ENCODE results near the gene PAPOLA. TPM values are rescaled to one million over a fixed set of nuclear protein-coding genes. Genes with fewer than 3 reads are reported as not detected.
A peak's percentile ranks its signal among the peaks of the same experiment; 100 is the strongest.

Gene PAPOLA
- total and polyA plus RNA-seq, 9 of the 15 experiments (the other 6 are each of a cell fraction or from before 2014, with no cell fraction given) = 51.1 to 199 (median 95.8) TPM

DNA sequence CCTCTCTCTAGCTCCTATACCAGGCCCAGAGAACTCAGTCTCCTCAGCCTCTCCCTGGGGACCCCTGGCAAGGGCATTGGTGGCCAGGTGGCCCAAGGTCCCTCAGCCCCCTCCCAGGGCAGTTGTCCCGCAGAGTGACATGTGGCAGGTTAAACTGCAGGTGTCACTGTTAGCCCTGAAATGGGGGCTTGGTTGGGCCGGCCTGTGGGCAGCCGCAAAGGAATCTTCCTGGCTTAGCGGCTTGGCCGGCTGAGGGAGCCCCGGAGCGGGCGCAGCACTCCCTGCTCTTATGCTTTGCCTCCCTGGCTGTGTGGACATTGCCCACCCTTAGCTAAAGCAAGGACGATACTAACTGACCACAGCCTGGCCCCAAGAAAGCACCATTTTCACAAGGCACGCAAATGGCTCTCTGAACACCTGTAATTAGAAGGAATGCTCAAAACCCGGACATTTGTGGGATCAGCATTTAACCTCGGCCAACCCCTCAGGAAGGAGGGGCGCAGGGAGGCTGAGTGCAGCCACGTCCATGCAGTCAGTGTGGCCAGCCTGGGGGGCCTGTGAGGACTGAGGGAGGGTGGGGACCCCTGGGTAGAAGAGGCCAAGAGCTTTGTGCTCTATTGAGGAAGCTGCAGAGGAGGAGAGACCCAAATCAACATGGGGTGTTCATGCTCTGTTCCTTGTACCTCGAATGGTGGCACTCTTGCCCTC lies 82.2 kb downstream of the PAPOLA start (continued):
- 0 out of 2 replicates have a peak, but pooled peaks have one; percentile 28 for TF ChIP-seq THAP12 (CRISPR knock-in tag; IDR thresholded peaks at IDR 0.05)
- peak; percentile 97 for TF ChIP-seq RAD21 (CRISPR knock-in tag; conservative IDR thresholded peaks at IDR 0.05 in 1 of 2, IDR thresholded peaks at IDR 0.05 in 1 of 2)
- peak; percentile 31; the same call in 1 of the 2 replicates for TF ChIP-seq ESRRA (IDR thresholded peaks at IDR 0.05; ENCODE audit: borderline replicate concordance, low read depth)
- TF ChIP-seq KLF16 (IDR thresholded peaks at IDR 0.05) = 0 out of 2 replicates have a peak, but pooled peaks have one; percentile 14
- TF ChIP-seq SP1 (CRISPR knock-in tag; IDR thresholded peaks at IDR 0.05) = no peak
- no peak for TF ChIP-seq FOSL1 (tag; conservative IDR thresholded peaks at IDR 0.05)
- TF ChIP-seq, protein P1, sequence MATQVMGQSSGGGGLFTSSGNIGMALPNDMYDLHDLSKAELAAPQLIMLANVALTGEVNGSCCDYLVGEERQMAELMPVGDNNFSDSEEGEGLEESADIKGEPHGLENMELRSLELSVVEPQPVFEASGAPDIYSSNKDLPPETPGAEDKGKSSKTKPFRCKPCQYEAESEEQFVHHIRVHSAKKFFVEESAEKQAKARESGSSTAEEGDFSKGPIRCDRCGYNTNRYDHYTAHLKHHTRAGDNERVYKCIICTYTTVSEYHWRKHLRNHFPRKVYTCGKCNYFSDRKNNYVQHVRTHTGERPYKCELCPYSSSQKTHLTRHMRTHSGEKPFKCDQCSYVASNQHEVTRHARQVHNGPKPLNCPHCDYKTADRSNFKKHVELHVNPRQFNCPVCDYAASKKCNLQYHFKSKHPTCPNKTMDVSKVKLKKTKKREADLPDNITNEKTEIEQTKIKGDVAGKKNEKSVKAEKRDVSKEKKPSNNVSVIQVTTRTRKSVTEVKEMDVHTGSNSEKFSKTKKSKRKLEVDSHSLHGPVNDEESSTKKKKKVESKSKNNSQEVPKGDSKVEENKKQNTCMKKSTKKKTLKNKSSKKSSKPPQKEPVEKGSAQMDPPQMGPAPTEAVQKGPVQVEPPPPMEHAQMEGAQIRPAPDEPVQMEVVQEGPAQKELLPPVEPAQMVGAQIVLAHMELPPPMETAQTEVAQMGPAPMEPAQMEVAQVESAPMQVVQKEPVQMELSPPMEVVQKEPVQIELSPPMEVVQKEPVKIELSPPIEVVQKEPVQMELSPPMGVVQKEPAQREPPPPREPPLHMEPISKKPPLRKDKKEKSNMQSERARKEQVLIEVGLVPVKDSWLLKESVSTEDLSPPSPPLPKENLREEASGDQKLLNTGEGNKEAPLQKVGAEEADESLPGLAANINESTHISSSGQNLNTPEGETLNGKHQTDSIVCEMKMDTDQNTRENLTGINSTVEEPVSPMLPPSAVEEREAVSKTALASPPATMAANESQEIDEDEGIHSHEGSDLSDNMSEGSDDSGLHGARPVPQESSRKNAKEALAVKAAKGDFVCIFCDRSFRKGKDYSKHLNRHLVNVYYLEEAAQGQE (IDR thresholded peaks at IDR 0.05; ENCODE audit: borderline replicate concordance) = peak; percentile 90
- TF ChIP-seq, protein P1 (CRISPR knock-in tag; IDR thresholded peaks at IDR 0.05; ENCODE audit: low read depth) = no peak
- peak; percentile 62 to 69; a peak in 2 of 4 replicates for TF ChIP-seq MAZ (CRISPR knock-in tag; conservative IDR thresholded peaks at IDR 0.05 in 1 of 2, IDR thresholded peaks at IDR 0.05 in 1 of 2)
- TF ChIP-seq MAFG (tag; conservative IDR thresholded peaks at IDR 0.05) = 0 out of 2 replicates have a peak, but pooled peaks have one; percentile 4
- TF ChIP-seq RB1 (IDR thresholded peaks at IDR 0.05; ENCODE audit: low read depth) = peak; percentile 76; the same call in 1 of the 2 replicates
- TF ChIP-seq, protein P2, sequence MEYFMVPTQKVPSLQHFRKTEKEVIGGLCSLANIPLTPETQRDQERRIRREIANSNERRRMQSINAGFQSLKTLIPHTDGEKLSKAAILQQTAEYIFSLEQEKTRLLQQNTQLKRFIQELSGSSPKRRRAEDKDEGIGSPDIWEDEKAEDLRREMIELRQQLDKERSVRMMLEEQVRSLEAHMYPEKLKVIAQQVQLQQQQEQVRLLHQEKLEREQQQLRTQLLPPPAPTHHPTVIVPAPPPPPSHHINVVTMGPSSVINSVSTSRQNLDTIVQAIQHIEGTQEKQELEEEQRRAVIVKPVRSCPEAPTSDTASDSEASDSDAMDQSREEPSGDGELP (CRISPR knock-in tag; IDR thresholded peaks at IDR 0.05; ENCODE audit: borderline replicate concordance) = peak; percentile 60; the same call in 1 of the 2 replicates

Measured in K562 (cell line).